ENCODE measurements around the gene TATDN3.

Gene TATDN3

DNA sequence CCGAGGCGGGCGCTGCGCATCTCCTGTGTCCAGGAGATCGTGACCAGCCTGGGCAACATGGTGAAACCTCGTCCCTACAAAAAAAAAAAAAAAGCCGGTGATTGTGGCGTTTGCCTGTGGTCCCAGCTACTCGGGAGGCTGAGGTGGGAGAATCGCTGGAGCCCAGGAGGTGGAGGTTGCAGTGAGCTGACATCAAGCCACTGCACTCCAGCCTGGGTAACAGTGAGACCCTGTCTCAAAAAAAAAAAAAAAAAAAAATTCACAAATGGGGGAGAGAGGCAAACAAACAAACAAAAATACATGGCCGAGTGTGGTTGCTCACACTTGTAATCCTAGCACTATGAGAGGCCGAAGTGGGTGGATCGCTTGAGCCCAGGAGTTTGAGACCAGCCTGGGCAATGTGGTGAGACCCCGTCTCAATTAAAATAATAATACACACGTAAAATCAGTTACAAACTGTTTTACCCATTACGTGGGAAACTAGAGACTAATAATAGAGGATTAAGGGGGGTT lies 758 bp downstream of the TATDN3 start:
- Mint-ChIP-seq H3K4me3 (peak overlapping the region; percentile 98), H3K27ac (peak overlapping the region; percentile 94), H3K4me1 (peaks cover 43% of the 10 kb centered on the region), H3K27me3 (no peaks in the 10 kb centered on the region), H3K9me3 (peaks cover 7% of the 10 kb centered on the region), H3K36me3 (peaks cover 13% of the 10 kb centered on the region)
- ATAC-seq, result no peak

DNA sequence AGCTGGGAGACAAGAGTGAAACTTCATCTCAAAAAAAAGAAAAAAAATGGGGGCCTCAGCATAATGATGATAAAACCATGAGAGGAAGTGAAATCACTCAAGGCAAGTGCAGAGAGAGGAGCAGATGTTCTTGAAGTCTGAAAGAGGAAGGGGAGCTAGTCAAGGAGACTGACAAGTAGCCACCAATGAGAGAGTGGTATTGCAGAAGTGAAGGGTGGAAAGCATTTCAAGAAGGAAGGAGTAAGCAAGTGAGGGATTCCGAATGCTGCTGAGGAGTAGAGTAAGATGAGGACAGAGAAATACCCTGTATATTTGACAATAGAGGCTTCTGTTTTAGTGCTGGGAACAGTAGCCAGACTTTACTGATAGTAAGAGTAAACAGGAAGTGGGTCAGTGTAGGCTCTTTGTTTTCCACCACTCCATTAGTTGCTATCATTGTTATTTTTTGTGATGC lies 2.9 kb downstream of the TATDN3 start:
- Mint-ChIP-seq H3K9me3 (peaks cover 7% of the 10 kb centered on the region), H3K27me3 (no peaks in the 10 kb centered on the region), H3K36me3 (peaks cover 23% of the 10 kb centered on the region), H3K4me1 (peaks cover 44% of the 10 kb centered on the region), H3K27ac (peak overlapping the region; percentile 94), H3K4me3 (peak overlapping the region; percentile 54)
- peak; percentile 93 for ATAC-seq

DNA sequence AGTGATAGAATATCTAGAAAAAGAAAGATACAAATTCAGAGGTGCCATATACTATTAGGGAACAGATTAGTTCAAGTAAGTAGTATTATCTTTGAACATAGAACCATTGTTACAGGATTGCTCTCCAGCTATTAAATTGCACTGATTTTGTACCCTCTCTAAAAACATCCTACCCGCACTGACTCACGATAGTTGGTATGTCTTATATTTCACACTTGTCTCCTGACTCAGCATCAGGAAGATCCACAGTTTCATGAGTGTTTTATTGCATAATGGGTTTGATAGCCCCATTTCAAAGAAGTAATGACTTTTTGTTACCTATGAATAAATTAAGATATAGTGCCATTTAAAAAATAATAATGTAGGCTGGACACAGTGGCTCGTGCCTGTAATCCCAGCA lies 6.0 kb downstream of the TATDN3 start:
- no peak for ATAC-seq
- peaks cover 29% of the 10 kb centered on the region for H3K4me1 Mint-ChIP-seq
- H3K9me3 Mint-ChIP-seq, result peaks cover 7% of the 10 kb centered on the region
- no peak overlapping the region for H3K27ac Mint-ChIP-seq
- peaks cover 40% of the 10 kb centered on the region for H3K36me3 Mint-ChIP-seq
- no peak overlapping the region for H3K4me3 Mint-ChIP-seq
- no peaks in the 10 kb centered on the region for H3K27me3 Mint-ChIP-seq

DNA sequence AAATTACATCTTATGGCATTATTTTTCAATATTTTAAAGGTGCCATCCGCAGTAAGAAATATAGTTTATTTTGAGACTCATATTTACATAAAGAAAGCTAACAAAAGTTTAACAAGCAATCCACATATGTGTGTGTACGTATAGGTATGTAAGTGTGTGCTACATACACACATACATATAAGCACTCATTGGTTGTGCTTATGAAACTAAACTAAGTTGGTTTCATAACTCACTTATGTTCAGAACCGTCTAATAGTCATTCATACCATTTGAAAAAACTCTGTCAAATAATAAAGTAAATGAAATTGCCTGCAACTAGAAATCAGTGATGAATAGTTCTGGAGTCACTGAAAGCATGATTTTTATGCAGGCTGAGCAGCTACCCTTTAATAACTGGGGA lies 14.1 kb downstream of the TATDN3 start:
- H3K4me3 Mint-ChIP-seq, result no peak overlapping the region
- peaks cover 47% of the 10 kb centered on the region for H3K36me3 Mint-ChIP-seq
- no peaks in the 10 kb centered on the region for H3K27me3 Mint-ChIP-seq
- H3K4me1 Mint-ChIP-seq, result no peaks in the 10 kb centered on the region
- H3K27ac Mint-ChIP-seq, result no peak overlapping the region
- no peak for ATAC-seq
- no peaks in the 10 kb centered on the region for H3K9me3 Mint-ChIP-seq

DNA sequence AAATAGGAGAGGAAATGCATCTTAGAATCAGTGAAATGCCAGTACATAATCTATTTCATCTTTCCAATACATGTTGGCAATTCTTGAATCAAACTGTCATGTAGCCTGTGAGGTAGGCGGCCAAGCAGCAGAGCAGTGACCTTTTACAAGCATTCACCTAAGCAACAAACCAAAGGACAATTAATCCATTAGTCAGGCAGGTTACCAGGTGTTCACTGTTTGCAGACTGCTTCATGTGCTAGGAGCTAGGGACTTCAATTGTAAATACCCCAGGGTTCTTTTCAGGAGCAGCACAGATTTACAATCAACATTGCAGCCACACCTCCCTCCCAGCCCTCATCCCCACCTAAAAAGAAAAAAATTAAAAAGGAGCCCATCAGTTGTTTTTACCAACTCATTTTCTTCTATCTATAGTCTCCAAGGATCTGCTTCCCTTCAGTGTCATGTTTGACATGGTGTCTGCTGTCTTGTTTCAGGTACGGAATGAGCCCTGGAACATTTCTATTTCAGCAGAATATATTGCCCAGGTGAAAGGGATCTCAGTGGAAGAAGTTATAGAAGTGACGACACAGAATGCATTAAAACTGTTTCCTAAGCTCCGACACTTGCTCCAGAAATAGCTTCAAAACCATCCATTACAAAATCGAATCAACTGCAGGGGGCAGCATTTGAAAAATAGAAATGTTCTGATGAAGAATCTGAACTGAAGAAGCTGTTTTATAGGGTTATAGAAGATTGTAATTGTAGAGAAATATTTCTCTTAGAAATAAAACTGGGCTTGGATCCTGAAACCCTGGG lies 23.0 kb downstream of the TATDN3 start:
- H3K4me3 Mint-ChIP-seq, result no peak overlapping the region
- no peaks in the 10 kb centered on the region for H3K9me3 Mint-ChIP-seq
- peaks cover 15% of the 10 kb centered on the region for H3K36me3 Mint-ChIP-seq

DNA sequence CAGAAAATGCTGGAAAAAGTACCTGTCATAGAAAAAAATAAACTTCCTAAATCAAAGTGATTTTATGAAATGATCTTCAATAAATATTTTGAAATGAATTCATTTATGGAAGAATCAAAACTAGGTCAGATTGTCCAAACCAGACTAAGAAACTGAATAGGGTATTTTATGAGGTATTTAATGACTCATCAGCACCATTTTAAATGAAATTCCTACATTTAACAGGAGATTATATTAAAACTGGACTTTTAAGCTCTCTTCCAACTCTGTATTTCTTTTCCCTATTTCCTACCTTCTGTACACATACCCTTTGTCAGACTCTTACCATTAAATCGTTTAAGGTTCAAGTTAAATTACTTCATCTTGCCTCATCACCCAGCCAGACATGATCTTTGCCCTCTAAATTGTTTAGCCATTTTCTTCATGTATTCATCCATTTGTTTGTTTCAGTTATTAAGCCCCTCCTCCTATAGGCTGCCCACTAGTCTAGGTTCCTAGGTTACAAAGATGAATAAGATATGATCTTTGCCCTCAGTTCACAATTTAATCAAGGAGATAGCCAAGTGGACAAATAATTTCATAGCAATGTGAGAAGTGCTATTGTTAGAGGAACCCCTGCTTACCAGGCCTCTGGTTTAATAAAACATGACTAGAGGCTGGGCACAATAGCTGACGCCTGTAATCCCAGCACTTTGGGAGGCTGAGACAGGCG lies 25.0 kb downstream of the TATDN3 start:
- Mint-ChIP-seq H3K27me3 (no peaks in the 10 kb centered on the region), H3K4me3 (no peak overlapping the region), H3K27ac (peak overlapping the region; percentile 0), H3K36me3 (peaks cover 15% of the 10 kb centered on the region), H3K4me1 (peaks cover 7% of the 10 kb centered on the region), H3K9me3 (no peaks in the 10 kb centered on the region)
- ATAC-seq, result no peak

More for the DNA sequence above, 23.0 kb downstream of the TATDN3 start:
- Mint-ChIP-seq H3K27me3 (no peaks in the 10 kb centered on the region), H3K27ac (no peak overlapping the region), H3K4me1 (peaks cover 5% of the 10 kb centered on the region)
- ATAC-seq, result no peak

DNA sequence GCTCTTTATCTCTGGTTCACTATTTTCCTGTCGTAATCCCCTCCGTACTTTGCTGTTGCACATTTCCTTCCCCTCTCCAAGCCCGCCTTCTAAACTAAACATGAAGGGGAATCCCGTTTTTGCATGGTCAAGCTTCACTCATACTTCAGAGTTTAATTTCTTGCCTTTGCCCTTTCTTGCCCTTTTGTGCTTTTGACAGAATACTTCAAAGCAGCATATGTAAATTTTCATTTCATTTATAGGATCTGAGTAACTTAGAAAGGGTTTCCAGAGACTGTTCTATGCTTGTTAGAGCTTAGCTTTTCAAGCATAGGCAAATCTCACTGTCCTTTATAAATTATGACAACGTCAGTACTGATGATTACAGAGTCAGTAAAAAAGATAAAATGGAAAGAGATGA lies 28.0 kb downstream of the TATDN3 start:
- peaks cover 7% of the 10 kb centered on the region for H3K4me1 Mint-ChIP-seq
- H3K4me3 Mint-ChIP-seq, result peak overlapping the region; percentile 38
- H3K36me3 Mint-ChIP-seq, result peaks cover 19% of the 10 kb centered on the region
- peaks cover 5% of the 10 kb centered on the region for H3K9me3 Mint-ChIP-seq
- ATAC-seq, result peak; percentile 90
- H3K27me3 Mint-ChIP-seq, result no peaks in the 10 kb centered on the region
- peak overlapping the region; percentile 58 for H3K27ac Mint-ChIP-seq

DNA sequence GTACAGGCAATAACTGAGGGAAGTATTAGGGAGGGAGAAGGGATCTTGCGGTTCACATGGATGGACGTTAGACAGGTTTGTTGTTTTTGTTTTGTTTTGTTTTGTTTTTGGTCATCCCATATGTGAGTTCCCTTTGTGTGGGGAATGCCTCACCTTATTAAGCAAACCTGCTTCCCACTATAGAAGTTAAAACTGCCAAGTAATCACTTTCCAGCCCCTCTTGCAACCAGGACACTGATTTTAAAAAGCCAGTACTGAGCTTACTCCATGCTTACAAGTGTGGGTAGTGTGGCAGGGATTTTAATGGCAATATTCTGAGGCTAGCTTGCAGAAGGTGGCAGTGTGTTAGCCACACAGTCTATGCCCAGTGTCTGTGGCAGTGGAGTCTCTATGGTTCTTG lies 29.3 kb downstream of the TATDN3 start:
- Mint-ChIP-seq H3K9me3 (peaks cover 9% of the 10 kb centered on the region), H3K4me3 (no peak overlapping the region), H3K27ac (peak overlapping the region; percentile 58), H3K4me1 (peaks cover 7% of the 10 kb centered on the region), H3K36me3 (peaks cover 19% of the 10 kb centered on the region), H3K27me3 (no peaks in the 10 kb centered on the region)
- ATAC-seq, result no peak

DNA sequence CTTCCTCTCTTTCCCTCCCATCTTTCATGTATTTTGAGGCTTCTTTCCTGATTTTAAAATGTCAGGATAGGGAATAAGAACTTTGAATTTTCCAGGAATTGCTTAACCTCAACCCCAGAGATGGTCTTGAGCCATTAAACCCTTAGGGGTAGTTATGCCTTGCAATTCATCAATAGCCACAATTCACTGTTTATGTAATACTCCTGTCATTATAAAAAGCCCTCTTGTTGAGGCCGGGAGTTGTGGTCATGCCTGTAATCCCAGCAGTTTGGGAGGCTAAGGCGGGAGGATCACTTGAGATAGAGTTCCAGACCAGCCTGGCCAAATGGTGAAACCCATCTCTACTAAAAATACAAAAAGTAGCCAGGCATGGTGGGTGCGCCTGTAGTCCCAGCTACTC lies 31.3 kb downstream of the TATDN3 start:
- H3K9me3 Mint-ChIP-seq, result peaks cover 18% of the 10 kb centered on the region
- H3K36me3 Mint-ChIP-seq, result peaks cover 24% of the 10 kb centered on the region
- no peaks in the 10 kb centered on the region for H3K27me3 Mint-ChIP-seq
- no peak for ATAC-seq
- H3K4me3 Mint-ChIP-seq, result no peak overlapping the region
- H3K4me1 Mint-ChIP-seq, result peaks cover 7% of the 10 kb centered on the region
- H3K27ac Mint-ChIP-seq, result no peak overlapping the region

DNA sequence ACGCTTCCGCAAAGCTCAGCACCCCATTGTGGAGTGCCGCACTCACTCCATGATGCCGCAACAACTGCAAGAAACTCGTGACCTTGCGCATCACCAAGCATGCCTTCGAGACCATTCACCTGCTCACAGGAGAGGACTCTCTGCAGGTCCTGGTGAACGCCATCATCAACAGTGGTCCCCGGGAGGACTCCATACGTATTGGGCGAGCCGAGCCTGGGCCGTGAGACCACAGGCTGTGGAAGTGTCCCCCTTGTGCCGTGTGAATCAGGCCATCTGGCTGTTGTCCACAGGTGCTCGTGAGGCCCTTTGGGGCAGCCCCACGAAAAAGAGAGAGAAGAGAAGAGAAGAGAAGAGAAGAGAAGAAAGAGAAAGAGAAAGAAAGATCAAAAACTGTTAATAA lies 32.5 kb downstream of the TATDN3 start:
- Mint-ChIP-seq H3K4me1 (peaks cover 7% of the 10 kb centered on the region), H3K9me3 (peaks cover 18% of the 10 kb centered on the region), H3K27me3 (no peaks in the 10 kb centered on the region), H3K36me3 (peaks cover 24% of the 10 kb centered on the region), H3K4me3 (no peak overlapping the region), H3K27ac (no peak overlapping the region)
- no peak for ATAC-seq

DNA sequence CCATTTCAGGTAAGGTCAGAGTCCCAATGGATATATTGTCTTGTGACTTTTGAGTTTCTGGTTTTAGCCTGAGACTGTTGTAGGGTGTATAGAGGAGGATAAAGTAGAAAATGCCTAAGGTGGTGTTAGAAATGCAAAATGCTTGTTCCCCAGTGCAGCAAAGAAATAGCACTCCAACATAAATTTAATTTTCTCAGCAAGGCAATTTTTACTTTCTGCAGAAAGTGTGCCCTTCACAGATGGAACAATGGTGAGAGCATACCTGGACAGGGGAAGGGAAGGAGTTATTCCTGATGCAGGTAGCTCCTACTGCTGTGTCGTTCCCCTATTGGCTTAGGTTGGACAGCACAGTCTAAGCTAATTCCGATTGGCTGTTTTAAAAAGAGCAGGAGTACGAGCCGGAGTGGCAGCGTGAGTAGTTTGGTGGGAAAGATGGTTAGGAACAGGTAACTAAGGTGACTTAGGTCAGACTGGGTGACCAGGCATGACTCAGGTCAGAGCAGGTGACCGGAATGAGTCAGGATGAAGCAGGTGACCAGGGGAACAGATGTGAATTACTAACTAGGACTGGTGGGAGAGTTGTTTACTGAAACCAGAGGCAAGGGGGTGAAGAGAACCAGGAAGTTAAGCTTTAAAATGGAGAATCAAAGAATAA lies 34.2 kb downstream of the TATDN3 start:
- no peak overlapping the region for H3K27ac Mint-ChIP-seq
- peaks cover 18% of the 10 kb centered on the region for H3K9me3 Mint-ChIP-seq
- ATAC-seq, result no peak
- no peaks in the 10 kb centered on the region for H3K4me1 Mint-ChIP-seq
- no peak overlapping the region for H3K4me3 Mint-ChIP-seq
- no peaks in the 10 kb centered on the region for H3K27me3 Mint-ChIP-seq
- H3K36me3 Mint-ChIP-seq, result peaks cover 24% of the 10 kb centered on the region

DNA sequence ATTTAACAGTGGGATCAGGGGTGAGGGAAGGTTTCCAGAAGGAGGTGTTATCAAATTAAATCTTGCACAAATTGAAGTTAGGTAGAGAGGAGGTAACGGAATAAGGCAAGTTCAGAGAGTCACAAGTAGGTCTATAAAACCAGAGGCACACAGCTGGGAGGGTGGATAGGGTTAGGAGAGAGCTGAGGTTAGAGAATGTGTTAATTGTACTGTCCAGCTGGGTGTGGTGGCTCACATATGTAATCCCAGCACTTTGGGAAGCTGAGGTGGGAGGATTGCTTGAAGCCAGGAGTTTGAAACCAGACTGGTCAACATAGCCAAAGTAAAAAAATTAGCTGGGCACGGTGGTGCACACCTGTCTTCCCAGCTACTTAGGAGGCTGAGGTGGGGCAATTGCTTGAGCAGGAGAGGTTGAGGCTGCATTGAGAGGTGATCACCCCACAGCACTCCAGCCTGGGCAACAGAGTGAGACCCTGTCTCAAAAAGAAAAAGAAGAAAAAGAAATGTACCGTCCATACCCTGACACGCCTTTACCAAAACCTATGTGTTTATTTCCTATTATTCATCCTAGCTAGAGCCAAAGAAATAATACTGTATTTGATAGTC lies 35.6 kb downstream of the TATDN3 start:
- Mint-ChIP-seq H3K4me1 (peaks cover 8% of the 10 kb centered on the region), H3K27me3 (no peaks in the 10 kb centered on the region), H3K27ac (no peak overlapping the region), H3K9me3 (peaks cover 18% of the 10 kb centered on the region), H3K4me3 (no peak overlapping the region), H3K36me3 (peaks cover 24% of the 10 kb centered on the region)
- no peak for ATAC-seq

DNA sequence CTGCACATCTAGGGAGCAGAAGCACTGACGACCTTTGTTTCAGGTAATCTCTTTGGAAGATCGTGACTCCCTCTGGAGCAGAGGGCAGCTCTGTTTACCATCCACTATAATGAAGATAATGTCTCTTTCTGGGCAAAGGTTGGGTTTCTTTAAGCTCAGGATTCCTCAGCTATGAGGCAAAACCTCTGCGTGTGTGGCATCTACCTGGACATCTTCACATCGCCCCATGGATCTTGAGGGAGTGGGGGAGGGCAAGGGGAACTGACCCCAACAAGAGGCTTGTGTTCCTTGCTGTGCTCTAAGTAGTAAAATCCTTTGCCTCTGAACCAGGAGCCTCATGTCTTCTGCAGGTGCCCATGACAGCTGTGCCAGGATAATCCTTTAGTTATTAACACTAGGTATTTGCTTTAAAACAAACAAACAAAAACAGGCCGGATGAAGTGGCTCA lies 36.2 kb downstream of the TATDN3 start:
- Mint-ChIP-seq H3K27me3 (no peaks in the 10 kb centered on the region), H3K36me3 (peaks cover 24% of the 10 kb centered on the region), H3K27ac (no peak overlapping the region), H3K4me1 (peaks cover 10% of the 10 kb centered on the region), H3K4me3 (no peak overlapping the region), H3K9me3 (peaks cover 18% of the 10 kb centered on the region)
- ATAC-seq, result no peak

DNA sequence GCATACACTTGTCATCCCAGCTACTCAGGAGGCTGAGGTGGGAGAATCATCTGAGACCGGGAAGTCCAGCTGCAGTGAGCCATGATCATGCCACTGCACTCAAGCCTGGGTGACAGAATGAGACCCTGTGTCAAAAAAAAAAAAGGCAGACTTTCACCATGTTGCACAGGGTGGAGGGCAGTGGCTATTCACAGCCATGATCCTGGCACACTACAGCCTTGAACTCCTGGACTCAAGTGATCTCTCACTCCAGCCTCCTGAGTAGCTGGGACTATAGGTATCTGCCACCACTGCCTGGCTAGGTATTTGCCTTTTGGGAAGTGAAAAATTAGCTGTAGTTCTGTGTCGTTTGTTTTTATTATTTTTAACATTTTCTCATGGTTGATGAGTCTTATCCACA lies 36.7 kb downstream of the TATDN3 start:
- Mint-ChIP-seq H3K9me3 (peaks cover 18% of the 10 kb centered on the region), H3K4me3 (no peak overlapping the region), H3K4me1 (peaks cover 14% of the 10 kb centered on the region), H3K27ac (no peak overlapping the region), H3K27me3 (no peaks in the 10 kb centered on the region), H3K36me3 (peaks cover 24% of the 10 kb centered on the region)
- no peak for ATAC-seq

Data from stimulated activated memory B cell treated with anti-CD40 and anti-IgM and Interleukin-4, amounts not matched to agents 10 μg/mL and 1 μg/mL and 100 μg/mL, for 72 hours (primary cell).